Activated T-helper 1 cell treated with anti-CD3 and anti-CD28 coated beads, Interleukin-12 subunit alpha, Interleukin-12 subunit beta, Interleukin-2, Interleukin-4 antibody, amounts not matched to agents 30 ng/mL and 10 ng/mL and 1 ng/mL, durations not matched to agents 14 hours and 24 hours and 36 hours (primary cell): ENCODE data around the gene STIM1. TPM values are rescaled to one million over a fixed set of nuclear protein-coding genes. Genes with fewer than 3 reads are reported as not detected.
"Not testable (repeated sequence)": the region's sequence is repeated elsewhere in the genome, so short reads cannot be mapped to it uniquely, and the experiment has no call there.

Experiments
- DNase-seq: peaks from one replicate; pipeline ENCODE4 v3.0.0; 2021; ENCODE audit warnings: low spot score
- H3K27ac Mint-ChIP-seq: one replicate; pipeline ENCODE4 v1.8.0; 2021; ENCODE audit warnings: mild to moderate bottlenecking, mixed read lengths
- H3K27me3 Mint-ChIP-seq: one replicate; pipeline ENCODE4 v1.8.0; 2022; ENCODE audit warnings: mild to moderate bottlenecking, moderate library complexity, mixed read lengths; ENCODE audit not compliant: insufficient read depth
- H3K36me3 Mint-ChIP-seq: one replicate; pipeline ENCODE4 v1.8.0; 2021; ENCODE audit warnings: low read depth, mixed read lengths
- H3K4me1 Mint-ChIP-seq: one replicate; pipeline ENCODE4 v1.8.0; 2021; ENCODE audit warnings: low read depth, mixed read lengths
- H3K4me3 Mint-ChIP-seq: one replicate; pipeline ENCODE4 v1.8.0; 2021; ENCODE audit warnings: mild to moderate bottlenecking, moderate library complexity, mixed read lengths
- H3K9me3 Mint-ChIP-seq: one replicate; pipeline ENCODE4 v1.8.0; 2021; ENCODE audit warnings: mixed read lengths
- intact Hi-C: fragments of 100-400 bp; cut with micrococcal nuclease; formaldehyde crosslinking; loops from one replicate; pipeline ENCODE4 v1.15.1; 2024
- total RNA-seq: library from RNA; stranded (reverse); gene quantifications from 2 replicates; pipeline ENCODE4 v1.2.3, GENCODE V29; 2022

The STIM1 gene
- total RNA-seq, 1 donor from 2014 or later, result 68.0 TPM

DNA sequence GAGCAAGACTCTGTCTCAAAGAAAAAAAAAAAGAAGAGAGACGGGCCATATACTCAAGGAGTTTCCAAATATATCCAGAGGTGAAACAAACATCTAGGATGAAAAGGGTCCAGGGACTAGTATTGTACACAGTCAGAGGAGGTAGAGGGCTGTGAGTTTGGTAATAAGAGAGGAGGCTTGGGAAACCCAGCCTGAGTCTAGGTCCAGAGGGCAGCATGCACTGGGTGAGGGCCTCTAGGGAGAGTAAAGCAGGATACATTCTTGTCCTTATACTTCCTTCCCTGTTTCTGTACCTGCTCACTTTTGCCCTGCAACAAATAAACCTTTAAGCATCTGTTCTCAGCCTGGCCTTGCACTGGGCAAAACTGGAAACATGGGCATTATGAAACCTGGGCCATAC lies 31.5 kb downstream of the STIM1 start:
- no peak for DNase-seq
- H3K9me3 Mint-ChIP-seq, result no peaks in the 10 kb centered on the region
- peaks cover 47% of the 10 kb centered on the region for H3K4me1 Mint-ChIP-seq
- peaks cover 4% of the 10 kb centered on the region for H3K36me3 Mint-ChIP-seq
- peak overlapping the region; percentile 29 for H3K27ac Mint-ChIP-seq
- H3K27me3 Mint-ChIP-seq, result no peaks in the 10 kb centered on the region
- intact Hi-C loops, result no loop called here
- no peak overlapping the region for H3K4me3 Mint-ChIP-seq

GRCh38 chr11:3888876-3889275 lies 33.4 kb downstream of the STIM1 start:
- H3K27me3 Mint-ChIP-seq, result no peaks in the 10 kb centered on the region
- no peak overlapping the region for H3K27ac Mint-ChIP-seq
- H3K9me3 Mint-ChIP-seq, result no peaks in the 10 kb centered on the region
- intact Hi-C loops, result no loop called here
- DNase-seq, result no peak
- peaks cover 44% of the 10 kb centered on the region for H3K4me1 Mint-ChIP-seq
- H3K36me3 Mint-ChIP-seq, result peaks cover 10% of the 10 kb centered on the region
- H3K4me3 Mint-ChIP-seq, result no peak overlapping the region

DNA sequence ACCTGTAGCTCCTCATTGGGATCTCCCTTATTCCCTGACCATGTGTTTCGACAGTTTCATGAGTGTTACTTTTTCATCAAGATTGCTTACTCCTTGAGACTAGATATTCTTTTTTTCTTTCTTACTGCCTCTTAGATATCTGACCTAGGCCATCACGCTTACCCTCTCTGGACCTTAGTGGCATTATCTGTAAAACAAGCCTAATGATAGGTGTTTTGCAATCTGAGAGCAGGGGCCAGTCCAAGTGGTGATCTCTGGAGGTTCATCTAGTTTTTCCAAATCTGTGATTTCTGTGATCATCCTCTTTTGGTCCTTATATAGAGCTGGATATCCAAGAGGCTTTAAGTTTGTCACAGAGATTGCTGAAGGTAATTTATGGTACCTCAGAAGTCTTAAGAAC lies 34.5 kb downstream of the STIM1 start:
- no peak overlapping the region for H3K4me3 Mint-ChIP-seq
- H3K9me3 Mint-ChIP-seq, result no peaks in the 10 kb centered on the region
- DNase-seq, result no peak
- peaks cover 13% of the 10 kb centered on the region for H3K36me3 Mint-ChIP-seq
- intact Hi-C loops, result no loop called here
- no peaks in the 10 kb centered on the region for H3K27me3 Mint-ChIP-seq
- peaks cover 43% of the 10 kb centered on the region for H3K4me1 Mint-ChIP-seq
- H3K27ac Mint-ChIP-seq, result no peak overlapping the region

- DNase-seq, result no peak
- no peak overlapping the region for H3K27ac Mint-ChIP-seq
- intact Hi-C loops, result no loop called here
- no peak overlapping the region for H3K4me3 Mint-ChIP-seq
- peaks cover 48% of the 10 kb centered on the region for H3K4me1 Mint-ChIP-seq
- H3K9me3 Mint-ChIP-seq, result no peaks in the 10 kb centered on the region
- peaks cover 15% of the 10 kb centered on the region for H3K36me3 Mint-ChIP-seq
- H3K27me3 Mint-ChIP-seq, result no peaks in the 10 kb centered on the region
These were observed 35.3 kb downstream of the STIM1 start for GRCh38 chr11:3890806-3891205.

DNA sequence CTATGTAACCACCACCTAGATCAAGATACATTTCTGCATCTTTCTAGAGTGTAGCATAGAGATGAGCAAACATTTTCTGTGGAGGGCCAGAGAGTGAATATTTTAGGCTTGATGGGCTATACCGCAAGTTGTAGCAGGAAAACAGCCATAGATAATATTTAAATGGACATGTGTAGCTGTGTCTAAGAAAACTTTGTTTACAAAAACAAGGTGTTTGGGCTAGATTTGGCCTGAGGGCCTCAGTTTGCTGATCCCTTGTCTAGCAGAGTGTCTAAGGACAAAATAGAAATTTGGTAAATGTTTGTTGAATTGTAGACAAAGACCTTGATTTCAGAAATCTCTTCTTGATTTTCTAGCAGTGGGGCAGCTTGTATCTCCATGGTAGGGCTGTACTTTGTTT lies 36.3 kb downstream of the STIM1 start:
- intact Hi-C loops, result no loop called here
- no peak for DNase-seq
- H3K27me3 Mint-ChIP-seq, result no peaks in the 10 kb centered on the region
- H3K4me1 Mint-ChIP-seq, result peaks cover 53% of the 10 kb centered on the region
- H3K4me3 Mint-ChIP-seq, result no peak overlapping the region
- peaks cover 4% of the 10 kb centered on the region for H3K9me3 Mint-ChIP-seq
- H3K36me3 Mint-ChIP-seq, result peaks cover 22% of the 10 kb centered on the region
- no peak overlapping the region for H3K27ac Mint-ChIP-seq

- Mint-ChIP-seq H3K36me3 (peaks cover 25% of the 10 kb centered on the region), H3K27ac (no peak overlapping the region), H3K27me3 (no peaks in the 10 kb centered on the region), H3K4me1 (peaks cover 53% of the 10 kb centered on the region), H3K4me3 (no peak overlapping the region), H3K9me3 (peaks cover 4% of the 10 kb centered on the region)
- intact Hi-C loops, result no loop called here
- no peak for DNase-seq
These were observed 36.7 kb downstream of the STIM1 start for GRCh38 chr11:3892156-3892555.

DNA sequence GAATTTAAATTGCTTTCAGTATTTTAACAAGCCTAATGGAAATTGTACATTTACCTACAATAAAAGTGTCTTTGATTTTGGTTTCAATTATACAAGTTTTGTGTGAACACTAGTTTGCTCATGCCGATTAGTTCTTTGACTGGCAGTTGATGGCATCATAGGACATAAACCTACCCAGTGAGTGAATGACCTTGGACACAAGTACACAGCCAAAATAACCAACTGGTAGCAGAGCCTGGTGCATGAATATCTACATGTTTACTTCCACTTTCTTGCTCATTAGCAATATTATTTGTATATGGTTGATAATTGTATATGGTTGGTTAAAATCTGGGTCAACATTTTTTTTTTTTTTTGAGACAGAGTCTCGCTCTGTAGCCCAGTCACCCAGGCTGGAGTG lies 37.8 kb downstream of the STIM1 start:
- H3K27ac Mint-ChIP-seq, result no peak overlapping the region
- peaks cover 26% of the 10 kb centered on the region for H3K36me3 Mint-ChIP-seq
- intact Hi-C loops, result no loop called here
- peaks cover 4% of the 10 kb centered on the region for H3K9me3 Mint-ChIP-seq
- no peak overlapping the region for H3K4me3 Mint-ChIP-seq
- no peaks in the 10 kb centered on the region for H3K27me3 Mint-ChIP-seq
- peaks cover 49% of the 10 kb centered on the region for H3K4me1 Mint-ChIP-seq
- DNase-seq, result no peak

DNA sequence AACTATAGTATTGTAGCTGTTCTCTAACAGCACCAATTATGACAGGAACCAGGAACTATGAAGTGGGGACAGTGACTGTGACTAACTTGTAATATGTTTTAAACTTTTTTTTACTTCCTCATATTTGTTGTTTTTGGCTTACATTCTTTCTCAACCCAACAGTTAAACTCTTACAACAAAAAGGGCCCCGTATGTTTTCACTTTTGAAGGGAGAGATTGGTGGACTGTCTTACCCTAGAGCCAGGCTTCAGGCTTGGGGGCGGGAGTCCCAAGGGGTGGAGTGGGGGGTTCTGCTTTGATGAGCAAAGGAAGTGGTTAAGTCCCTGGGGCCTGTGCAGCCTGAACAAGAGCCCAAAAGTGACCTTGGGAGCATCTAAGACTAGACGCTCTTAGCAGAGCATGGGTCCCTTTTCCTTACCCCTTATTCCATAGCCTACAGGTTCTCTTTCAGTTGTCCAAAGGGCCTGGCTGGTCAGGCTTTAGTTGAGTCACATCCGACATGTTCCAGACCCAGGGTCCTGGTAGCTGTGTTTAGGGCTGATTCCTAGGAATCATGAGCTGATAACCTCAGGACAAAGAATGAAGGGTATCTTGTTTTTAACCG lies 38.8 kb downstream of the STIM1 start:
- no peaks in the 10 kb centered on the region for H3K27me3 Mint-ChIP-seq
- no peak overlapping the region for H3K4me3 Mint-ChIP-seq
- H3K4me1 Mint-ChIP-seq, result peaks cover 45% of the 10 kb centered on the region
- intact Hi-C loops, result no loop called here
- peaks cover 24% of the 10 kb centered on the region for H3K36me3 Mint-ChIP-seq
- peaks cover 4% of the 10 kb centered on the region for H3K9me3 Mint-ChIP-seq
- no peak for DNase-seq
- H3K27ac Mint-ChIP-seq, result peak overlapping the region; percentile 35

DNA sequence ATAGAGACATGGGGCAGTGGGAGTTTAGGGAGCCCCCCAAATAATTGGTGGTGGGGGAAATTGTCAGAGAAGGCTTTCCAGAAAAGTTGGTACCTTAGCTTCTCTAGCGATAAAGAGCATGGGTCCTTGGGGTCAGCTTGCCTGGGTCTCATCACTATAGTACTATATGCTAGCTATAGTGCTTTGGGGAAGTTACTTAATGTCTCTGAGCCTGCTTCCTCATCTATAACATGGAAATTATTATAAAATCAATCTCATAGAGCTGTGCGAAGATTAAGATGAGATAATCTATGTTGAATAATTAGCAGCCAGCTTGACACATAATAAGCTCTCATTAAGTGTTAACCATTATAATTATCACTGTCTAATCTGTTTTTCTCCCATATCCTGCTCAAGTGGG lies 41.2 kb downstream of the STIM1 start:
- Mint-ChIP-seq H3K4me1 (peaks cover 40% of the 10 kb centered on the region), H3K36me3 (peaks cover 24% of the 10 kb centered on the region), H3K4me3 (no peak overlapping the region), H3K27ac (no peak overlapping the region), H3K27me3 (no peaks in the 10 kb centered on the region), H3K9me3 (peaks cover 4% of the 10 kb centered on the region)
- intact Hi-C loops, result no loop called here
- DNase-seq, result no peak

DNA sequence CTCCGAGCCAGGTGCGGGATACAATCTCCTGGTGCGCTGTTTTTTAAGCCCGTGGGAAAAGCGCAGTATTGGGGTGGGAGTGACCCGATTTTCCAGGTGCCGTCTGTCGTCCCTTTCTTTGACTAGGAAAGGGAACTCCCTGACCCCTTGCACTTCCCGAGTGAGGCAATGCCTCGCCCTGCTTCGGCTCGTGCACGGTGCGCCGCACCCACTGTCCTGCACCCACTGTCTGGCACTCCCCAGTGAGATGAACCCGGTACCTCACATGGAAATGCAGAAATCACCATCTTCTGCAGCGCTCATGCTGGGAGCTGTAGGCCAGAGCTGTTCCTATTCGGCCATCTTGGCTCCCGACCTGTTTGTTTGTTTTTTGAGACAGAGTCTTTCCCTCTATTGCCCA lies 44.8 kb downstream of the STIM1 start:
- H3K27me3 Mint-ChIP-seq, intact Hi-C loops, H3K4me3 Mint-ChIP-seq, H3K9me3 Mint-ChIP-seq, H3K27ac Mint-ChIP-seq, DNase-seq: not testable (repeated sequence)
- peaks cover 11% of the 10 kb centered on the region for H3K36me3 Mint-ChIP-seq
- H3K4me1 Mint-ChIP-seq, result peaks cover 51% of the 10 kb centered on the region

DNA sequence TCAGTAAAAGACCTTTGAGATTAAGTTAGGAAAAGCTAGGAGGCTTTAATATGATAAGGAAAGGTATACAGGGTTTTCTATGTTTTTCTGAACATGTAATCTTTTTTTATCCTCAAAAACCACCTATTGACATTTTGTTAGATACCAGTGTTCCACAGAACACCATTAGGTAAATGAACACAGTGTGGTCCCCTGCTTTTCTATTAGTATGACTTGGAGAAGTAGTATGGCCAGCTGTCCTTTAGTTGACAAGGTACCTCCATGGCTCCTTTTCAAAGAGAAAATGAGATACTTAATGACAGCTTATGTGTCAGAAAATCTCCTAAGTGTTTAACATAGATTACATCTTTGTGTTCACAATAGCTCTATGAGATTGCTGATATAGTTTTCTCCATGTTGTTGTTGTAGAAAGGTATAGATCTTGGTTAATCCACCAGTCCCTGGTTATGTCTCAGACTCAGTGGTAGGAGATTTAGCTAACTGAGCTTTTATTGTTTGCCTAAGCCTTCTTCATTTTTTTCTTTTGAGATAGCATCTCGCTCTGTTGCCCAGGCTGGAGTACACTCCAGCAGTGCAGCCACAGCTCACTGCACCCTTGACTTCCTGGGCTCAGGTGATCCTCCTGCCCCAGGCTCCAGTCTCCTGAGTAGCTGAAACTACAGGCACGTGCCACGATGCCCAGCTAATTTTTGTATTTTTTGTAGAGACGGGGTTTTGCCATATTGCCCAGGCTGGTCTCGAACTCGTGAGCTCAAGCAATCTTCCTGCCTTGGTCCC lies 46.0 kb downstream of the STIM1 start:
- H3K36me3 Mint-ChIP-seq, result peaks cover 5% of the 10 kb centered on the region
- no peak overlapping the region for H3K4me3 Mint-ChIP-seq
- peaks cover under 1% of the 10 kb centered on the region for H3K9me3 Mint-ChIP-seq
- H3K27me3 Mint-ChIP-seq, result no peaks in the 10 kb centered on the region
- no peak for DNase-seq
- H3K4me1 Mint-ChIP-seq, result peaks cover 49% of the 10 kb centered on the region
- no peak overlapping the region for H3K27ac Mint-ChIP-seq
- intact Hi-C loops, result no loop called here

DNA sequence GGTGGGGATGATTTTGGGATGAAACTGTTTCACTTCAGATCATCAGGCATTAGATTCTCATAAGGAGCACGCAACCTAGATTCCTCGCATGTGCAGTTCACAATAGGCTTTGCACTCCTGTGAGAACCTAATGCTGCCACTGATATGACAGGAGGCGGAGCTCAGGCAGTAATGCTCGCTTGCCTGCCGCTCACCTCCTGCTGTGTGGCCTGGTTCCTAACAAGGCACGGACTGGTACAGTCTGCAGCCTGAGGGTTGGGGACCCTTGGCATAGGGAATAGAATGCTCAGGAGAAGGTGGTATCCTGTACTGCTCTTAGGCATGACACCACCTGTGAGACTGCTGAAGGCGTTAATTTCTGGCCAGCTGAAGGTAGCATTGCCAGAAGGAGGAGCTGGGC lies 47.0 kb downstream of the STIM1 start:
- no peaks in the 10 kb centered on the region for H3K9me3 Mint-ChIP-seq
- no peak overlapping the region for H3K4me3 Mint-ChIP-seq
- intact Hi-C loops, result no loop called here
- no peak overlapping the region for H3K27ac Mint-ChIP-seq
- peaks cover 1% of the 10 kb centered on the region for H3K36me3 Mint-ChIP-seq
- DNase-seq, result no peak
- H3K4me1 Mint-ChIP-seq, result peaks cover 54% of the 10 kb centered on the region
- H3K27me3 Mint-ChIP-seq, result no peaks in the 10 kb centered on the region

DNA sequence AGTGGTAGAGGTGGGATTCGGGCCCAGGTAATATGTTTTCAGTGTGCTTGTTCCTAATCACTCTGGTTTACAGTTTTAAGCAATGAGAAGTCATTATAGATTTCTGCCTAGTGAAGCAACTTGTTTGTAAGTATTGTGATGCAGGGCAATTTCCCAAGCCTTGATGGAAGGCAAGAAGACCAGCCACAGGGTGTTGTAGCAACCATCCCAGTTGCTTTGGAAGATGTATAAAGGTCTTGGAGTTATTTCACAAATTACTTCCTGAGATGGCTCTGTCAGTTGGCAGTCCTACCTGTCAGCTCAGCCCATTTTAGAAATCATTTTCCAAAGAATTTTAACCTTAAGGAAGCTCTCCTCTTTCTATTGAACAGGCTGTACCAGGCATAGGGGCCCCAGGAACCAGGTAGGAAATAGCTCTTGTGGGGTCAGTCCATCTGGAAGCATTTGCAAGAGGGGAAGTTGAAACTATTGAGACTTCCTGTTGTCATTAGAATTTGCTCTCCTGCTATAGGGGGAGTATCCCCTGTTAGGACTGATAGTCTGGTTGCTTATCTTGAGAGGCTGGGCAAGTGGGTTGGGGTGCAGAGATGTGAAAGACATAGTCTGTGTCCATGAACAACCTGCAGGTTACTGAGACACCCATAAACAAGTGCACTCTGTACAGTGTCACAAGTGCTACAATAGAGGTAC lies 47.9 kb downstream of the STIM1 start:
- intact Hi-C loops, result no loop called here
- Mint-ChIP-seq H3K36me3 (peaks cover 5% of the 10 kb centered on the region), H3K9me3 (no peaks in the 10 kb centered on the region), H3K27ac (no peak overlapping the region), H3K4me1 (peaks cover 61% of the 10 kb centered on the region), H3K27me3 (no peaks in the 10 kb centered on the region), H3K4me3 (no peak overlapping the region)
- DNase-seq, result no peak
